Activated CD8-positive, alpha-beta memory T cell treated with anti-CD3 and anti-CD28 coated beads for 1 hour (primary cell): ENCODE measurements around the gene FETUB.
"Not testable (repeated sequence)": the region's sequence is repeated elsewhere in the genome, so short reads cannot be mapped to it uniquely, and the experiment has no call there.

Experiments
- DNase-seq, 2 donors: peaks; one replicate each; pipeline ENCODE4 v3.0.0-alpha.2; 2020; ENCODE audit warnings: low read depth in 1 of 2; ENCODE audit errors: extremely low read depth in 1 of 2

Gene FETUB

DNA sequence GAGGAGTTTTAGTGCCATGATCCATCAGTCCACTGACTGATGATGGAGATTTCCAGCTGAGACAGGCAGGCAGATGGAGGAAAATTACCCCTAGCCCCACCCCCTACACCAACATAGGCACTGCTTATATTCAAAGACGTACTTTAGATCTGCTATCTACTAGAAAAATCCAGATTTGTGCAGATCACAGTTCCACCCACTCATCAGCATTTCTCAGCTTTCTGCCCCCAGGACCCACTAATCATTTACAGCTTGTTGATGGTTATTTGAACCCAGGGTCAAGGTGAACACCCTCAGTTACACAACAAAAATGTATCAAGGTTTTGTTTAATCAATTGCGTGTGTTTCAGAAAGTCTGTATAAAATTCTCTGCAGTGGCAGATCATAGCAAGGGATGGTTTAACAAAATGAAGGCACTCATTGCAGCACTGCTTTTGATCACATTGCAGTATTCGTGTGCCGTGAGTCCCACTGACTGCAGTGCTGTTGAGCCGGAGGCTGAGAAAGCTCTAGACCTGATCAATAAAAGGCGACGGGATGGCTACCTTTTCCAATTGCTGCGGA is 25.5 kb downstream of the FETUB start, which contains the start of gene HRG:
Gene HRG, plus strand, starts transcription at position 390 of the 564 bp plus-strand sequence. Its CDS starts 18 bp downstream, at position 408.
- no peak for DNase-seq

DNA sequence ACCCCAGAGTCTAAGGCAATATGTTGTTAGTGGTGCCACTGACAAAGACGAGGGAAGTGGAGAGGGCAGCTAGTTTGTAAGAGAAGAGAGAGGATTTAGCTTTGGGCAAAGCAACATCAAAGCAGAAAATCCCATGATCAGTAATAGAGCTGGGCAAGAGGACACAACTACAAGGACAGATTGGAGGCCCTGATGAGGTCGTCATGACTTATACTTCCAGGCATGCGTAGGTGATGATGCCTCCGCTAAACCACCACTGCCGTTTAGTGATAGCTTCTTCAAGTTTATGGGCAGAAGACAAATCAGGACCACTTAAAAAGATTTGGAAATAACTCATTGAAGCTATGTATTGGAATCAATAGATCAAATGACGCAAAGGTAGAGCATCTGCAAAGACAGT is 28.2 kb downstream of the FETUB start:
- DNase-seq = no peak

DNA sequence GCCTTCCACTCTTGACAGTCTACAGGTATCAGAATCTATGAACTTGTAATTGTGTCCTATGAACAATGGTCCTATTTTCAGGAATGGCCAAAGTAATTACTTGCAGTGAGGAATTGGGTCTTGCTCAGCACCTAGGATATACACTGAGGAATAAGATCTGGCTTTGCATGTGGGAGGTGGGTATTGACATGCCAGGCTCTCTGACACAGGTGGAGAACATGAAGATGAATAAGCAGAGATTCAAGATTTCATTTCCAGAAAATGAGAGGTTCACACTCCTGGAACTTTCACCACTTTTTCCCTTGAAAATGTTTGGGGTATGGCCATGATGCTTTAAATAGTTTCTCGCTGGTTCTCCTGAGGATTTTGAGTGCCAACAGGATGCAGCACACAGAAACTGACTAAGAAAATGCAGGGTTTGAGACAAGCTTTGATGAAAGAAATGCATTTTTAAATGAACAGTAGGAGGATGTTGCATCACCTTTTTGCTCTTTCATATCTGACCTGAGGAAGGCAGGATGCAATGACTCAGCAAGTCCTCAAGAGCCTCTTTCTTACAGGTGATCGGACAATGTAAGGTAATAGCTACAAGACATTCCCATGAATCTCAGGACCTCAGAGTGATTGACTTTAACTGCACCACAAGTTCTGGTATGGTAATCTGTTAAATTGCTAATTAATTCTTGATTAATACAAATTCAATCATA is 29.3 kb downstream of the FETUB start:
- DNase-seq = no peak

DNA sequence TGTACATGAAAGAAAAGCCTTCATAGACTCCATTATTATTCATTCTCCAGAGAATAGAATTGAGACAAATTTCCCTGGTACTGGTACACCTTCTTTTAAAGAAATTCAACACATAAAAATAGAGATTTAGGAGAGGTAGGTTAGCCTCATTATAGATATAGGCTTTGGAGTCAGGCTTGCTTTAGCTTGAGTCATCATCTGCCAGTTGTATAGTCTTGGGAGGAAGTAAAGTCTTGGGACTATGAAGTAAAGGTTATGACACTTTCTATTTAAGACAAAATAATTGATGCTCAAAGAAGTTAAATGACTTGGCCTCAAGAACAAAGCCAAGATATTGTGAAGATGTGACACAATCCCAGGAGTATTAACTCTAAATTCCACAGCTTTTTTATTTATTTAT is 30.0 kb downstream of the FETUB start:
- DNase-seq = no peak

DNA sequence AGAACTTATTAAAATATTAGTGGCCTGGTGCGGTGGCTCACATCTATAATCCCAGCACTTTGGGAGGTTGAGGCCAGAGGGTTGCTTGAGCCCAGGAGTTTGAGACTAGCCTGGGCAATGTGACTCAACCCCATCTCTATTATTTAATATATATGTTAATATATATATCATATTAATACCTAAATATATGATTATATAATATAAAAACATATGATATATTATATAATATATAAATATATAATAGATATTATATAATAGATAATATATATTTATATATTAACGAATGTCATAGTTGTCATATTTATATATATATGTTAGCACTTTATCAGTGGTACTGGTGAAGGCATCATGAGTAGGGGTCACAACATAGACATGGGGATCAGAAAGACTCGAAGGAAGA is 30.9 kb downstream of the FETUB start:
- no peak for DNase-seq

DNA sequence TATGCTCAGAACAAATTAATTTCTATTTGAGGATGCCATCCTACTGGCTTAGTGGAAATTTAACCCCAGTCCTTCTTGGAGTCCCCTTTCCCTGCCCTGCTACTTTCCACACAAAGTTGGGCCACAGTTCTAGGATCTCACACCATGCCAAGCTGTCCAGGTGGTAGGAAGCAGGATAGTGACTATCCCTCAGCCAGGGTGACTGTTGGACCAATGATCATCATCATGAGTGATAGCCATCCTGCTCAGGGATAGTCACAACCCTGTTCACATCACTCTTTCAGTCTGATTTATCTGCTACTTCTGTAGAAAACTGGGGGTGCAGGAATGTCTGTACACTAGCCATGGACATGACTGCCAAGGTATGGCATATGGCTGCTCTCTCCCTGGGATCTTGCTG is 38.4 kb downstream of the FETUB start:
- no peak for DNase-seq

DNA sequence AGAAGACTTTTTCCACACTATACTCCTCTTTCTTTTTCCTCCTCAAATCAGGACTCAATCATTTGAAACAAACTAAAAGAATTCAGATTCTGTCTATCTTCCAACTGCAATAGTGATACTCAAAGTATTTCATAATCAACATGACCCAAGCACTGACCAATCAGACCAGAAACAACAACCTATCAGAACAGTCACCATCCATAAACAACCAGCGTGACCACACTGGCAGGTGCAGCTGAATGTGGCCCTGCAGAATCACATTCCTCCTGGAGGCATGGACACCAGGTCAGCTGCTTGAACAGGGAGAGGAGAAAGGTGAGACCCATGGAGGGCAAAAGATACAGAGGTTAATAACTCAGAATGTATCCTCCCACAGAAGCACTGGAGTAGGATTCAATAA is 39.0 kb downstream of the FETUB start:
- DNase-seq = no peak

DNA sequence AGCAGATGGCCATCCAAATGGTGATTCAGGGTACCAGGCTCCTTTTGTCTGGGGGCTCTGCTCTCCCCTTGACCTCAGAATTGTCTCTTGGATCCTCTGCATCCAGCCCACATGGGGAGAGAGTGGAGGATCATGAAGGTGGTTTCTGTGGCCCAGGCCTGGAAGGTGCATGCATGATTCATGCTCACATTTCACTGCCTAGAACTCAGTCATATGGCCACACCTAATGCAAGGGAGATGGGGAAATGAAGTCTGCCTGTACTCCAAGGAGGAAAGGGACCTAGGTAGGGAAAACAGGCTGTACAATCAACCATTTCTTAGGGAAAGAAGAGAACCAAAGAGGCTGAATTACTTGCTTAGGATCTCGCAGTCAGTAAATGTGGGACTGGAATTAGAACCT is 40.7 kb downstream of the FETUB start:
- DNase-seq = no peak

DNA sequence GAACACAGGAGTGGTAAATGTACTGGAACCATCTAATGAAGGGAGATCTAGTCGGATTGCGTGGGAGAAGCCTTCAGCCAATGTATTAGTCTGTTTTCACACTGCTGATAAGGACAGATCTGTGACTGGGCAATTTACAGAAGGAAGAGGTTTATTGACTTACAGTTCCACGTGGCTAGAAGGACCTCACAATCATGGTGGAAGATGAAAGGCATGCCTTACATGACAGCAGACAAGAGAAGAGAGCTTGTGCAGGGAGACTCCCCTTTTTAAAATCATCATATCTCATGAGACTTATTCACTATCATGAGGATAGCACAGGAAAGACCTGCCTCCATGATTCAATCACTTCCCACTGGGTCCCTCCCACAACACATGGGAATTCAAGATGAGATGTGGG is 42.6 kb downstream of the FETUB start:
- no peak for DNase-seq

DNA sequence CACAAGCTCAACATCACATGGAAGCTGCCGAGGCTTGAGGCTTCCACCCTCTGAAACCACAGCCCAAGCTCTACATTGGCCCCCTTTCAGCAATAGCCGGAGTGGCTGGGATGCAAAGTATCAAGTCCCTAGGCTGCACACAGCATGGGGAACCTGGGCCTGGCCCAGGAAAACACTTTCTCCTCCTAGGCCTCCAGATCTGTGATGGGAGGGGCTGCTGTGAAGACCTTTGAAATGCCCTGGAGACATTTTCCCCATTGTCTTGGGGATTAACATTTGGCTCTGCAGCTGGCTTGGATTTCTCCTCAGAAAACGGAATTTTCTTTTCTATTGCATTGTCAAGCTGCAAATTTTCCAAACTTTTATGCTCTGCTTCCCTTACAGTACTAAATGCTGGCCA is 43.8 kb downstream of the FETUB start:
- DNase-seq = no peak

DNA sequence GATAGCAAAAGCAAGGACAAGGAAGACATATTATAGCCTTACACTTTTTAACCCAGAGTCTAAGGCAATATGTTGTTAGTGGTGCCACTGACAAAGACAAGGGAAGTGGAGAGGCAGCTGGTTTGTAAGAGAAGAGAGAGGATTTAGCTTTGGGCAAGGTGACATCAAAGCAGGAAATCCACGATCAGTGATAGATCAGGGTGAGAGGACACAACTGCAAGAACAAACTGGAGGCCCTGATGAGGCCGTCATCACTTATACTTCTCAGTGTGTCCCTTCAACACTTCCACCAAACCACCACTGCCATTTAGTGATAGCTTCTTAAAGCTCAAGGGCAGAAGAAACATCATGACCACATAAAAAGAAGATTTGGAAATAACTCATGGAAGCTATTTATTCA is 46.3 kb downstream of the FETUB start:
- not testable (repeated sequence) for DNase-seq

DNA sequence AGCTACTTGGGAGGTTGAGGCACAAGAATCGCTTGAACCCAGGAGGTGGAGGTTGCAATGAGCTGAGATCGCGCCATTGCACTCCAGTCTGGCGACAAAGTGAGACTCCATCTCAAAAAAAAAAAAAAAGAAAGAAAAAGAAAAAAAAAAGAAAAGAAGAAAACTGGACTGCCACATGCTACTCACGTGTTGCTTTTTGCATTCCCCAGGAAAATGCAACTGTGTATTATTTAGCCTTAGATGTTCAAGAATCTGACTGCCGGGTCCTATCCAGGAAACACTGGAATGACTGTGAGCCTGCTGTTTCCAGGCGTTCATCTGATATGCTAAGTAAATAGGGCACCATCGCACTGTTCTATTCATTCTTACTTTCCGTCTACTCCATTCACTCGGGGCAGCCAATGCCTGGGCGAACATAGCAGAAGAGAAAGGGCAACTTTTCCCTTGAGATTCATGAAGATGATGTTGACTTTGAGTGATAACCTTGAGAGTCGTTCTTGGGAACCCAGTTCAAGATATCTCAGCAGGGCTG is 47.0 kb downstream of the FETUB start:
- DNase-seq = no peak

DNA sequence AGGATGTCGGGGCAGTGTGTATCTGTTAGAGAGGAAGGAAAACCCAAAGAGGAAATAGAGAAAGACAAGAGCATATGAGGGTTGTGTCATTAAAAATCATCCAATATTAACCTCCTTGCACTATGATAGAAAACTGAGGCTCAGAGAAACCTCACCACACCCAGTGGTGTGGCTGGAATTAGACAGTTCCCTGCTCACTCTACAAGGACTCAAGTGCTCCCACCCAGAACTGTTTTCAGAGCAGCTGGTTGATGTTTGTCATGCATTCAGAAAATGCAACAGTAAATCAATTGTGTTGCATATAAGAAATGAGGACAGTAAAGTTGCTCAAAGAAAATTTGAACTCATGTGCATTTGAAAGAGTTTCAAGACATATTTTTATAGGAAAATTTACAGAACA is 50.1 kb downstream of the FETUB start:
- DNase-seq = not testable (repeated sequence)

DNA sequence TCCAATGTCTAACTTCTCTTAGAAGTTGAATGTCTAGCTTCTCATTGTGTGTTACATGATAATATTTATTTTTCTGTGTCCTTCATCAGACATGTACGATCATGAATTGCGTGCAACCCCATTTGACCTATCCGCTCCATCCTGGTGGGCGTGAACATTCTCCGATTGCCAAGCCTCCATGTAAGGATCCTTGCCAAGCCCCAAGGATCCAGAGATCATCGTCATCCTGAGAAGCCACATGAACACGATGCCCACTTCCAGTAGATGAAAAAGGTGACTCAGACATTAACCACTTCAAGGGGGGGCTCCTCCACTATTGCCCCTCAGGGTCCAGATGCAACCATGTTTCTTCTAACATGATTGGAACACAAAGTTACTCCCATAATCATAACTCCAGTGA is 51.5 kb downstream of the FETUB start:
- no peak for DNase-seq

DNA sequence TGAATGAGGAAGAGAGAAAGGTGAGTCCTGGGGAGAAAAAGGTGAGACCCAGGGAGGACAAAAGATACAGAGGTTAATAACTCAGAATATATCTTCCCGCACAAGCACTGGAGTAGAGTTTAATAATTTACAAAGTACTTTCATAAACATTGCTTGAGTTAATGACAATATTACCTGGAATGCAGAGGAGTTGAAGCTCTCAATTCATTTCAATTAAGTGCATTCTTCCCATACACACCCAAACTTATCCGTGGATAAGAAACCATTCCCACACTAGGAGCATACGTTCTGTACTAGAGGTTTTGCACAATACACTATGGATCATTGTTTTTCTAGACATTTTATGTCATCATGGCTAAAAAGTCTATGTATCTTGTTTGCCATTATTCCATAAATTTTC is 53.6 kb downstream of the FETUB start:
- DNase-seq = no peak

DNA sequence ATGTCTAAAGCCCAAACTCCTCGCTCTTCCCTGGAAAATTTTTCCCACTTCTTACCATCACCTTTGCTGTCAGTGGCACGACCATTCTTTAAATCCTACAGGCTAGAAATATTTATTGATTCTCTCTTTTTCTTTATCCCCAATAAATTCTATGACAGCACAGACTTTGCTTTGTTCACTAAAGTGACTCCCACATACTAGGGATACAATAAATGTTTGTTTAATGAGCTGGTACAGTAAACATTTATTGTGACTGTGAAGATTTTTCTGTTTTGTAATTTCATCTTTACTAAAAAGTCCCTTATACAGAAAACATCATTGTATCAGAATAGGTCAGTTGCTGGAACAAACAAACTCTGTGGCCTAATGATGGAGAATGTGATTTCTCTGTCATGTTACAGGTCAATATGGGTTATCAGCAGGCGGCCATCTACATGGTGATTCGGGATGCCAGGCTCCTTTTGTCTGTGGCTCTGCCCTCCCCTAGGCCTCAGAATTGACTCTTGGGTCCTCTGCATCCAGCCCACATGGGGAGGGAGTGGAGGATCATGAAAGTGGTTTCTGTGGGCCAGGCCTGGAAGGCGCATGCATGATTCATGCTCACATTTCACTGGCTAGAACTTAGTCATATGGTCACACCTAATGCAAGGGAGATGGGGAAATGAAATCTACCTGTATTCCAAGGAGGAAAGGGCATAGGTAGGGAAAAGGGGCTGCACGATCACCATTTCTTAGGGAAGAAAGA is 54.3 kb downstream of the FETUB start:
- DNase-seq = no peak

DNA sequence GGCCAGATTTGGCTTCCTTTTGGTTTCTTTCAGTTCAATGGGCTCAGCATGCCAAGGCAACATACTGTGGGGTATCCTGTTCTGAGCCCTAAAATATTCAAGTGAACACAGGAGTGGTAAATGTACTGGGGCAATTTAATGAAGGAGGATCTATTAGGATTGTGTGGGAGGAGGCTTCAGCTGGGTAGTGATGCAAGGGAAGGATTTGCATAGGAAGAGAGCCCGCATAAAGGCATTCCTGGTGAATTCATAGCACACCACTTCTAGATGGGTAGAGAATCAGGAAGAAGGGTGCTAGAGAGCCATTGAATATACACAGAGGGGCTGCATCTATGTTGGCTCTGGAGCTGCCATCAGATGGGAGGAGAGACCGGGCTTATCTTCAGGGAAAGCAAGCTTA is 56.3 kb downstream of the FETUB start:
- no peak for DNase-seq

DNA sequence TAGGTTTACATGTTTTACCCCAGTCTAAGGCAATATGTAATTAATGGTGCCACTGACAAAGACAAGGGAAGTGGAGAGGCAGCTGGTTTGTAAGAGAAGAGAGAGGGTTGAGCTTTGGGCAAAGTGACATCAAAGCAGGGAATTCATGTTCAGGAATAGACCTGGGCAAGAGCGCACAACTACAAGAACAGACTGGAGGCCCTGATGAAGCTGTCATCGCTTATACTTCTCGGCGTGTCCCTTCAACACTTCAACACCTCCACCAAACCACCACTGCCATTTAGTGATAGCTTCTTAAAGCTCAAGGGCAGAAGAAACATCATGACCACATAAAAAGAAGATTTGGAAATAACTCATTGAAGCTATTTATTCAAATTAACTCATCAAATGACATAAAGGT is 57.3 kb downstream of the FETUB start:
- DNase-seq = no peak

DNA sequence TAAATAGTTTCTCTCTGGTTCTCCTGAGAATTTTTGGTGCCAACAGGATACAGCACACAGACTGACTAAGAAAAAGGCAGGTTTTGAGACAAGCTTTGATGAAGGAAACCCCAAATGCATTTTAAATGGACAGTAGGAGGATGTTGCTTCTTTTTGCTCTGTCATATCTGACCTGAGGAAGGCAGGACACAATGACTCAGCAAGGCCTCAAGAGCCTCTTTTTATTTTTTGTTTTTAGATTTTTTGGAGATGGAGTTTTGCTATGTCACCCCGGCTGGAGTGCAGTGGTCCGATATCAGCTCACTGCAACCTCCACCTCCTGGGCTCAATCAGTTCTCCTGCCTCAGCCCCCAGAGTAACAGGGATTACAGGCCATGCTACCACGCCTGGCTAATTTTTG is 60.1 kb downstream of the FETUB start:
- DNase-seq = no peak

DNA sequence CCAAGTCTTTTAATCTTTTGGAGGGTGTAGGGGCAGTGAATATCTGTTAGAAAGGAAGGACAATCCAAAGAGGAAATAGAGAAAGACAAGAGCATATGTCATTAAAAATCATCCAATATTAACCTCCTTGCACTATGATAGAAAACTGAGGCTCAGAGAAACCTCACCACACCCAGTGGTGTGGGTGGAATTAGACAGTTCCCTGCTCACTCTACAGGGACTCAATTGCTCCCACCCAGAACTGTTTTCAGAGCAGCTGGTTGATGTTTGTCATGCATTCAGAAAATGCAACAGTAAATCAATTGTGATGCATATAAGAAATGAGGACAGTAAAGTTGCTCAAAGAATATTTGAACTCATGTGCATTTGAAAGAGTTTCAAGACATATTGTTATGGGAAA is 62.3 kb downstream of the FETUB start:
- DNase-seq = not testable (repeated sequence)
